Mesodermal cell (in vitro differentiated cells): ENCODE measurements around the gene ANKRD11.
A peak's percentile ranks its signal among the peaks of the same experiment; 100 is the strongest.

ENCODE experiments used
- H3K27ac ChIP-seq: 2 replicates; pipeline ENCODE4 v1.7.0; 2013; ENCODE audit warnings: mild to moderate bottlenecking, low read depth, low read length, moderate library complexity; ENCODE audit not compliant: severe bottlenecking
- H3K36me3 ChIP-seq: 2 replicates; pipeline ENCODE4 v1.7.1; 2013; ENCODE audit warnings: mild to moderate bottlenecking, low read length, moderate library complexity; ENCODE audit not compliant: control insufficient read depth, insufficient read depth
- H3K4me1 ChIP-seq: one replicate; pipeline ENCODE4 v1.7.1; 2013; ENCODE audit warnings: mild to moderate bottlenecking, low read length; ENCODE audit not compliant: insufficient read depth, control insufficient read depth, poor library complexity, severe bottlenecking
- H3K4me3 ChIP-seq: 2 replicates; pipeline ENCODE4 v1.7.0; 2013; ENCODE audit warnings: low read length, control low read depth, mild to moderate bottlenecking; ENCODE audit not compliant: insufficient read depth, poor library complexity, severe bottlenecking; ENCODE audit errors: extremely low read depth
- H3K9me3 ChIP-seq: 2 replicates; pipeline ENCODE4 v1.7.1; 2013; ENCODE audit warnings: mild to moderate bottlenecking, low read length, moderate library complexity; ENCODE audit not compliant: control insufficient read depth
- WGBS, 2 experiments: methylation state at CpG; one replicate each; pipeline ENCODE4 v1.1.5; 2013; ENCODE audit warnings: missing lambda C conversion rate in 2 of 2; ENCODE audit not compliant: insufficient coverage in 2 of 2; 5-methylcytosine and 5-hydroxymethylcytosine counted together

Gene ANKRD11

DNA sequence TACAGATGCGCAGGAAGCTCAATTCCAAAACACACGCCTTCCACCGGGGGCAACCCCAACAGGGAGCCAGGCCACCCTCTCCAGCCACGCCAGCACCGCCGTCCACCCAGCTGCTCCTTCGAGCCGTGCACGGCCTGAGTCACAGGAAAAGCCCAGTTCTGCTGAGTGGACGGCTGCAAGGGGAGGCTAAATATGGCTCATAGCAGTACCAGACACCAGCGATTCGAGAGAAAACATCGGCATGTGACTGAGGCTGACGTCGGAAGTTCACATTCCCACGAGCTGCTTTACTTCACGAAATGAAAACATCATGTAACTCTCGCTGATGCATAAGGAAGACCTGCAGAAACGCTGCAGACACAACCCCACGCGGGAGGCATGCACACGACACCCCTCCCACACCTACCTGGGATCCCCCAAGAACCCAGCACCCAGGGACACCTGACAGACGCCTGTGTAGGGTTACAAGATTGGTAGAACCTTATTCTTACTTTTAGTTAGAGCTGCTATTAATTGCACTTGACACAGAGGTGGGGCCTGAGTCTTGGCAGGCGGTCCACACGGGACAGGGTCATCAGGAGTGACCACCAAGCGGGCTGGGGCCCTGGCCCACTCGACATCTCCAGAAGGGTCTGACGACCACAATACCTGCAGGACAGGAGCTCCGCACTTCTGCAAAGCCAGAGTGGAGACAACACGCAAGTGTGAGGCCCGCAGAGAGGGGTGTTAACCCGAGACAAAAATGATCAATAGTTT, 116.8 kb downstream of the ANKRD11 start:
- Histone ChIP-seq H3K9me3 (peaks cover 6% of the 10 kb centered on the region), H3K36me3 (peaks cover 46% of the 10 kb centered on the region), H3K27ac (no peak overlapping the region), H3K4me1 (peaks cover 39% of the 10 kb centered on the region), H3K4me3 (no peak overlapping the region)
- 90 to 94% methylated on average over 25 to 28 of the region's 32 CpGs for WGBS, 2 experiments

DNA sequence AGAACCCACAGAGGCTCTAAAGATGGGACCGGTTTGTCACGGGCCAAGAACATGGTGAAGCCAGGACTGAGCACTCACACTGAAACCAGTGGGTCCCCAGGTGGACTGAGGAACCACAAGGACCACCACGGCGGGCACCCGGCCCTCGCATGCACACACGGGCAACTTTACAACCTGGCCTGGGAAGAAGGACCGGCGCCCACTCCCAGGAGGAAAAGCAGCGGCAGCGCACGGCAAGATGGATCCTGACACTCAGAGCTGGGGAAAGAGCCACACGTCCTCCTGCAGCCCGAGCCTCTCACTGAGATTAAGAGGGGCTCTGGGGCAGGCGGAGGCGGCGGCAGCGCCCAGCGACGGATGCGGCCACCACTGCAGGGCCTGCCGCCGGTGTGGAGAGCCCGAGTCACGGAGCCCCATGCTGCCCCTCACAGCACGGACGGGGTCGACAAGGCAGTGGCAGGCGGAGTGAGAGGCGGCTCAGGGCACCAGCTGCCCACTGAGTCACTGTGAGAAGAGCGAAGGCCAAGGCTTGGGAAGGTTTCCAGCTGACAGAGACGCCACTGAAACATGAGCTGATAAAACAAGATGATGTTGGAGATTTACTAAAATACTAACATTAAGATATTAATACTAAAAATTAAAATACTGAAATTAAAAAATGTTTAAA, 118.3 kb downstream of the ANKRD11 start:
- peaks cover 6% of the 10 kb centered on the region for H3K9me3 ChIP-seq
- peaks cover 44% of the 10 kb centered on the region for H3K36me3 ChIP-seq
- 93 to 95% methylated on average over 23 to 25 of the region's 32 CpGs for WGBS, 2 experiments
- H3K27ac ChIP-seq: no peak overlapping the region
- peaks cover 50% of the 10 kb centered on the region for H3K4me1 ChIP-seq
- H3K4me3 ChIP-seq: no peak overlapping the region

DNA sequence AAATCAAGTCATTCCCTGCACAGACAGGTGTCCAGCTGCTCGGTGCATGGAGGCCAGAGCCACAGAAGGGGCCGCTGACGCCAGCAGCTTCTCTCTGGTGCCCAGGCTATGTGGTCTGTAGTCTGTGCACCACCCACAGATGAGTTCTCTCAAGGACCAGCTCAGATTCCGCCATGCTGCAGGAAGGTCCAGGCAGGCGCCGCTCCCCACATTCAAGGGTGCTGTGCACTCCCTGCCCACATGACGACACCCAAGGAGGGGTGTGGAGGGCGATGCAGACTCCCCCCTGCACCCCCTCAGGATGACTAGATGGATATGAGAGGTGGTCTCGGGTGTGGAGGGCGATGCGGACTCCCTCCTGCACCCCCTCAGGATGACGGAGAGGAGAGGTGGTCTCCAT, 119.0 kb downstream of the ANKRD11 start:
- Histone ChIP-seq H3K4me1 (peaks cover 53% of the 10 kb centered on the region), H3K36me3 (peaks cover 43% of the 10 kb centered on the region), H3K4me3 (no peak overlapping the region), H3K27ac (no peak overlapping the region), H3K9me3 (peaks cover 6% of the 10 kb centered on the region)
- 93 to 95% methylated on average over 10 of the region's 12 CpGs for WGBS, 2 experiments

DNA sequence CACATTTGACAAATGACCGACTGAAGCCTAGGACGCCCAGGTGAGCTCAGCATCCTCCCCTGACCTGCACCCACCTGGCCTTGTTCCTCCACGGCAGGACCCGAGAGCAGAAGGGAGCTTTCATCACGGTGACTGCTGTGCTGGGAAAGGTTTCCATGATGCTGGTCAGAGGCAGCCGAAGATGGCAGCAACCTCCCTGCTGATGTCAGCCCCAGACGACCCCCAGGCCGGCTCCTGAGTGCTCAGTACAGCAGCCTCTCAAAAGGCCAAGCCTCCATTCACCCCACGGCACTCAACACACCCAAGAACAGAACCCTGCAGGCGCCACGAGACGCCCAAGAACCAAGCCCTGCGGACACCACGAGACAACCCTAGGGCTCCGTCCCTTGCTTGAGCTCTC, 119.8 kb downstream of the ANKRD11 start:
- Histone ChIP-seq H3K36me3 (peaks cover 50% of the 10 kb centered on the region), H3K4me1 (peaks cover 49% of the 10 kb centered on the region), H3K9me3 (no peaks in the 10 kb centered on the region), H3K27ac (peak overlapping the region; percentile 50), H3K4me3 (no peak overlapping the region)
- WGBS, 2 experiments: 95 to 96% methylated on average over 13 of the region's 15 CpGs

DNA sequence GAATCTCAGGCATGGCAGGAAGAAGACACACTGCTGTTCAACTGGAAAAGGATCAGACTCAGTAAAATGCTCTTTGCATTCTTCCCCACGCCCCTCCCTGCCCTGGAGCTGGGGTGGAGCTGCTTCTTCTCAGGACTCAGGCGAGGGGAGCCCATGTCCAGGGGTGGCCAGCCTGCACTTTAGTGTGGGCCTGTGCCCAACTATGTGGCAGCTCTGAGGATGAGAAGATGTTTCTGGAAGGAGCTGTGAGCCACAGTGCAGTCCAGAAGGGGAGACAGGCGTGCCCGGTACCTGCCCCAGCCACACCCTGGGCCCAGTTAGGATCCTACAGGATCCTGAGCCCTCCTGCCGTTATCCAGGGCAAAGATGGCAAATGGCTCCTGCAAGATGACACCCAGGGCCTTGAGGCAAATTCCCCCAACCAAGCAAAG, 120.3 kb downstream of the ANKRD11 start:
- peak overlapping the region; percentile 50 for H3K27ac ChIP-seq
- no peaks in the 10 kb centered on the region for H3K9me3 ChIP-seq
- 50 to 96% methylated on average over 2 to 3 of the region's 5 CpGs for WGBS, 2 experiments

DNA sequence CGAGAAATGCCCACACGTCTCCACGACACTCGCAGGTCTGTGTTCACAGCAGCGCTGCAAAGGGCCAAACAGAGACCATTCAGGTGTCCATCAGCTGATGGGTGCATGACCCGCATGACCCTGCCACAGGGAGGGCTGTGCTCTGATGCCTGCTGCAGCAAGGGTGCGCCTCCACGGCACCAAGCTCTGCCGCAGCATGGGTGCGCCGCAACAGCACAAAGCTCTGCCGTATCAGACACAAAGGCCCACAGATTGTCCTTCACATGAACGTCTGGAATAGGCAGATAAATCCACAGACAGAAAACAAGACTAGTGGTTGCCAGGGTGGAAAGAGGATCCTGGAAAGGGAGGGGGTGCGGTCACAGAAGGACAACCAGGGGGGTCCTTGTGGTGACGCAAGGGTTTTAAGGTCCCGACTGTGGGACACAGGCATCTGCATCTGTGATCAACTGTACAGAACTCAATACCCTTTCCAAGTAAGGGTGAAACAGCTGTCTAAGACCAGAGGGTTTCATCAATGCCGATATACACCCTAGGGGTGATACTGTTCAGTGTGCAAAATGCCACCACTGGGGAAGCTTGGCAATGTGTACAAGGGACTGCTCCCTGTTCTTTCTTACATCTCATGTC, 121.0 kb downstream of the ANKRD11 start:
- no peaks in the 10 kb centered on the region for H3K9me3 ChIP-seq
- H3K27ac ChIP-seq: peak overlapping the region; percentile 50
- WGBS, 2 experiments: 95 to 97% methylated on average over 17 of the region's 17 CpGs

More for the DNA sequence above, 120.3 kb downstream of the ANKRD11 start:
- H3K4me3 ChIP-seq: no peak overlapping the region
- H3K36me3 ChIP-seq: peaks cover 50% of the 10 kb centered on the region
- H3K4me1 ChIP-seq: peaks cover 52% of the 10 kb centered on the region

GRCh38 chr16:89368604-89369249, 121.6 kb downstream of the ANKRD11 start:
- Histone ChIP-seq H3K4me3 (no peak overlapping the region), H3K4me1 (peaks cover 59% of the 10 kb centered on the region), H3K9me3 (no peaks in the 10 kb centered on the region), H3K36me3 (peaks cover 50% of the 10 kb centered on the region), H3K27ac (no peak overlapping the region)
- WGBS, 2 experiments: 87 to 94% methylated on average over 6 to 7 of the region's 7 CpGs

More for the DNA sequence above, 121.0 kb downstream of the ANKRD11 start:
- Histone ChIP-seq H3K4me1 (peaks cover 58% of the 10 kb centered on the region), H3K36me3 (peaks cover 50% of the 10 kb centered on the region), H3K4me3 (no peak overlapping the region)

DNA sequence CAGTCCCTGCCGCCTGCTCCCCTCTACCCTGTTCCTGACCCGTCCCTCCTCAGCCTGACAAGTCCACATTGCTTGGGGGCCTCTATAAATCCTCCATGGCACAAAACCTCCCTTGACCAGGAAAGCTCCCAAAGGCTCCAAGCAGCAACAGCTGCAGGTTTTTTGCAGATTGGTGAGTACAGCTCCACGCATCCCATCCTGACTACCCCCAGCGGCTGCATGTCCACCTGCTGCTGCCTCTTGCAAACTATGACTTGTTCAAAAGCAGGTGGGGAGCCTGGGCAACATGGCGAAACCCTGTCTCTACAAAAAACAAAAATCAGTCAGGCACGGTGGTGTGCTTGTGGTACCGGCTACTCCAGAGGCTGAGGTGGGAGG, 122.8 kb downstream of the ANKRD11 start:
- no peaks in the 10 kb centered on the region for H3K9me3 ChIP-seq
- H3K36me3 ChIP-seq: peaks cover 40% of the 10 kb centered on the region
- WGBS, 2 experiments: 94 to 100% methylated on average over 6 to 7 of the region's 7 CpGs
- no peak overlapping the region for H3K27ac ChIP-seq
- H3K4me1 ChIP-seq: peaks cover 62% of the 10 kb centered on the region
- no peak overlapping the region for H3K4me3 ChIP-seq

DNA sequence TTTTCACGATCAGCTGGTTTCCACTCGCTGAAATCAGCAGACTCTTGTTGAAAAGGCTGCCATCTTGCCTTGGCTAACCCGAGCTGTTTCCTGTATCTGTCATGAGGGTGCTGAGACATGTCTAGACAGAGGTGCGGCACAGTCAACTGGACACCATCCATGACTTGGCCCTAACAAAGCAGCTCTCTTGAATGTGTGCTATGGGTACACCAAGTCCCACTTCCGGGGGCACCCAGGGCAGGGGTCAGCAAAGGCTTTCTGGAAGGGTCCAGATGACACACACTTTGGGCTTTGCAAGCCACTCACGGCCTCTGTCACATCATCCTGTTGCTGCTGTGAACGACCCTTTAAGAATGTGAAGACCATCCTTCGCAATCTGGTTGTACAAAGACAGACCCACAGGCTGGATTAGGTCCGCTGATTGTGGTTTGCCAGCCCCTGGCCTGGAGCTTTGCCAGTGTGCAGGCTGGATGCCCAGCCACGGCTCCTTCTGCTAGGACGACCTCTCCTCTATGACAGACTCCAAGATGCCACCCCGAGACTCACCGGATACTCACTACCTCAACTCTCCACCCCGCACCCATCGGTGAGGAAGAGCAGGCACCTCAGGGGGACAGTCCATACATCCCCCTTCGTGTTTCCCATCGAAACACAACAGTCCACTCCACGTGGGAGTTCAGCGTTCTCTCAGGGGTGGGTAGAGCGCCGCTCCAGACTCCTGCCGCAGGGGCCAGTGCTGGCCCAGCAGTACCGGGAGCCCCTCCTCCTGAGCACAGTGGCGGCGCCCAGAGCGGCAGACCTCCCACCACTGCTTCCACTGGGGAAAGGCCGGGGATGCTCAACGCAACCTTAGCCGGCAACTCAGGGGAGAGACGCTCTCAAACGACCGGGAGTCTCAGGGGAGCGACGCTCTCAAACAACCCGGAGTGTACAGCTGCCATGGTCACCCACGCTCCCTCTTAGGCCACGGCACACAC, 123.5 kb downstream of the ANKRD11 start:
- H3K4me3 ChIP-seq: no peak overlapping the region
- WGBS, 2 experiments: 96% methylated on average over 34 to 37 of the region's 37 CpGs
- peaks cover 66% of the 10 kb centered on the region for H3K4me1 ChIP-seq
- no peaks in the 10 kb centered on the region for H3K9me3 ChIP-seq
- peaks cover 33% of the 10 kb centered on the region for H3K36me3 ChIP-seq
- H3K27ac ChIP-seq: no peak overlapping the region
